Left ventricle myocardium inferior (tissue), 1 donor: ENCODE results near the gene OTOGL. TPM values are rescaled to one million over a fixed set of nuclear protein-coding genes. Genes with fewer than 3 reads are reported as not detected.
"Not testable (repeated sequence)": the region's sequence is repeated elsewhere in the genome, so short reads cannot be mapped to it uniquely, and the experiment has no call there.

ENCODE experiments used
- DNase-seq: peaks from one replicate; pipeline ENCODE4 v3.0.0-alpha.2; 2020
- H3K27ac ChIP-seq: fragments of 200-600 bp; replicated peaks from 2 replicates; pipeline ENCODE4 v1.8.0; 2021
- H3K27me3 ChIP-seq: fragments of 200-600 bp; 2 replicates; pipeline ENCODE4 v1.8.0; 2021; ENCODE audit warnings: low read depth
- H3K36me3 ChIP-seq: fragments of 200-600 bp; 2 replicates; pipeline ENCODE4 v1.8.0; 2021
- H3K4me1 ChIP-seq: fragments of 200-600 bp; 2 replicates; pipeline ENCODE4 v1.8.0; 2021
- H3K4me3 ChIP-seq: fragments of 200-600 bp; 2 replicates; pipeline ENCODE4 v1.8.0; 2021; ENCODE audit warnings: mild to moderate bottlenecking, moderate library complexity
- H3K9me3 ChIP-seq: fragments of 200-600 bp; replicated peaks from 2 replicates; pipeline ENCODE4 v1.8.0; 2021
- intact Hi-C: fragments of 100-400 bp; cut with micrococcal nuclease; formaldehyde crosslinking; loops from one replicate; pipeline ENCODE4 v1.11.0; 2022
- total RNA-seq: library from RNA; stranded (reverse); fragmentation: NEBNext Ultra II Directional; extraction: Animal tissue kit (Norgen Biotek cat#: 25700); gene quantifications from one replicate; pipeline ENCODE4 v1.2.1, GENCODE V29; 2021
- TF ChIP-seq, protein P1 (sequence below): fragments of 200-600 bp; IDR thresholded peaks from 2 replicates; pipeline ENCODE4 v1.8.0; 2021; ENCODE audit warnings: antibody characterized with exemption, mild to moderate bottlenecking, borderline replicate concordance
- donor health status: DM: no; HTN: yes; CAD: no; lungs with severe emphysema.

The OTOGL gene
- total RNA-seq, 1 donor from 2014 or later: 0.27 TPM

DNA sequence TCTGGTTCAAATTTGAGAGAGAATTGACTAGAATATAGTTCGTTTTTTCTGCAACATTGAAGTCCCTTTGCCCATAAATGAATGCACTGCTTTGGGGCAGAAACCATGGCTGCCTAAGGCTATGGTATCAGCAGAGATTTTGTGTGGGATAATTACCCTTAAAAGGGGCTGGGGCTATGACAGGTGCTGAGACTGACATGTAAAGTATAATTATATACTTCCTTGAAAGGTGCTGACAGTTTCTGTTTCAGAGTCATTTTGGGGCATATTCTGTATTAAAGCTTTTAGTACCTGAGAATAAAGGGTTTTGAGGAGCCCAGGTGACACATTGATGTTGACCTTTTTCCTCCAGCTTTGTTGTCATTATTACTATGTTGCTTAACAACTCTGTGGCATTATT, 194.4 kb downstream of the OTOGL start:
- TF ChIP-seq, protein P1, sequence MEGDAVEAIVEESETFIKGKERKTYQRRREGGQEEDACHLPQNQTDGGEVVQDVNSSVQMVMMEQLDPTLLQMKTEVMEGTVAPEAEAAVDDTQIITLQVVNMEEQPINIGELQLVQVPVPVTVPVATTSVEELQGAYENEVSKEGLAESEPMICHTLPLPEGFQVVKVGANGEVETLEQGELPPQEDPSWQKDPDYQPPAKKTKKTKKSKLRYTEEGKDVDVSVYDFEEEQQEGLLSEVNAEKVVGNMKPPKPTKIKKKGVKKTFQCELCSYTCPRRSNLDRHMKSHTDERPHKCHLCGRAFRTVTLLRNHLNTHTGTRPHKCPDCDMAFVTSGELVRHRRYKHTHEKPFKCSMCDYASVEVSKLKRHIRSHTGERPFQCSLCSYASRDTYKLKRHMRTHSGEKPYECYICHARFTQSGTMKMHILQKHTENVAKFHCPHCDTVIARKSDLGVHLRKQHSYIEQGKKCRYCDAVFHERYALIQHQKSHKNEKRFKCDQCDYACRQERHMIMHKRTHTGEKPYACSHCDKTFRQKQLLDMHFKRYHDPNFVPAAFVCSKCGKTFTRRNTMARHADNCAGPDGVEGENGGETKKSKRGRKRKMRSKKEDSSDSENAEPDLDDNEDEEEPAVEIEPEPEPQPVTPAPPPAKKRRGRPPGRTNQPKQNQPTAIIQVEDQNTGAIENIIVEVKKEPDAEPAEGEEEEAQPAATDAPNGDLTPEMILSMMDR: no peak
- Histone ChIP-seq H3K4me3 (no peak overlapping the region), H3K9me3 (no peaks in the 10 kb centered on the region), H3K4me1 (no peaks in the 10 kb centered on the region), H3K36me3 (no peaks in the 10 kb centered on the region), H3K27me3 (no peaks in the 10 kb centered on the region), H3K27ac (no peak overlapping the region)
- intact Hi-C loops: no loop called here
- DNase-seq: no peak

DNA sequence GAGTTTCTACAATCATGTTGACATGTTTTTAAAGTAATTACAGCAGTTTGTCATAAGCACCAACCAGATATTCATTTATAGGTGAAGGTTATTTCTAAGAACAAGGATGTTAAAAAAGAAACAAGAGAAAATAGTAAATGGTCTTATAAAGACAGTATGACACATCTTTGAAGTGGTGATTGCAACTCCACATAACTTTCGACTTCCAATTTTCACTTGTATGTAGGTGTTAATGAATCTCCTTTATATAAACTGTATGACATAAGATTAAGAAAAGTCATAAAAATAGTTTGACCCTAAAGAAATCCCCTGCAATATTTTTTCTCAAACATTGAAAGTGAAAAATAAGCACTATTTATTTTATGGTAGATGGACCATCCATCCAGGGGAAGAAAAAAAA, 199.9 kb downstream of the OTOGL start:
- Histone ChIP-seq H3K4me1 (no peaks in the 10 kb centered on the region), H3K27ac (no peak overlapping the region), H3K36me3 (no peaks in the 10 kb centered on the region), H3K27me3 (no peaks in the 10 kb centered on the region), H3K9me3 (no peaks in the 10 kb centered on the region), H3K4me3 (no peak overlapping the region)
- no peak for DNase-seq
- intact Hi-C loops: no loop called here
- TF ChIP-seq, protein P1: no peak

DNA sequence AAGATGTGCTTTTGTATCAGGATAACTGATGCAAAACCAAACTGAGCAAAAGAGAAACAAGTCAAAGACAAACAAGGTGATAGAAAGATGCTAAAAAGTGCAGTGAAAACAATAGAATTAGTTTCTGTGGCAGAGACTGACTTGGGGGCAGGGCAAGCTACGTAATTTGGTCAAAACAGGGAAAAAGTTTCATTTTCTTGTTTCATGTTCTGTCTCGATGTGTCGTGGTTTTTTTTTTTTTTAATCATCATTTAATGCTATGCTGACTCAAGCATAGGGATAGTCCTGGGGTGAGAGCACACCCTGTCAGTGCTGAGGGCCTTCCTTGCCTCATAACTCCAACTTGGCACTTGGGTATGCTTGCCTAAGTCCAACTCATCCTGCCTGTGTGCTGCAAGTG, 200.6 kb downstream of the OTOGL start:
- H3K27me3 ChIP-seq: no peaks in the 10 kb centered on the region
- no peaks in the 10 kb centered on the region for H3K4me1 ChIP-seq
- TF ChIP-seq, protein P1: no peak
- H3K9me3 ChIP-seq: no peaks in the 10 kb centered on the region
- H3K4me3 ChIP-seq: no peak overlapping the region
- no peak overlapping the region for H3K27ac ChIP-seq
- intact Hi-C loops: no loop called here
- DNase-seq: no peak
- no peaks in the 10 kb centered on the region for H3K36me3 ChIP-seq

DNA sequence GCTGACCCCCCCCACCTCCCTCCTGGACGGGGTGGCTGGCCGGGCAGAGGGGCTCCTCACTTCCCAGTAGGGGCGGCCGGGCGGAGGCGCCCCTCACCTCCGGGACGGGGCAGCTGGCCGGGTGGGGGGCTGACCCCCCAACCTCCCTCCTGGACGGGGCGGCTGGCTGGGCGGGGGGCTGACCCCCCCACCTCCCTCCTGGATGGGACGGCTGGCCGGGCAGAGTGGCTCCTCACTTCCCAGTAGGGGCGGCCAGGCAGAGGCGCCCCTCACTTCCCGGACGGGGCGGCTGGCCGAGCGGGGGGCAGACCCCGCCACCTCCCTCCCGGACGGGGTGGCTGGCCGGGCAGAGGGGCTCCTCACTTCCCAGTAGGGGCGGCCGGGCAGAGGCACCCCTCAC, 208.1 kb downstream of the OTOGL start:
- intact Hi-C loops: not testable (repeated sequence)

DNA sequence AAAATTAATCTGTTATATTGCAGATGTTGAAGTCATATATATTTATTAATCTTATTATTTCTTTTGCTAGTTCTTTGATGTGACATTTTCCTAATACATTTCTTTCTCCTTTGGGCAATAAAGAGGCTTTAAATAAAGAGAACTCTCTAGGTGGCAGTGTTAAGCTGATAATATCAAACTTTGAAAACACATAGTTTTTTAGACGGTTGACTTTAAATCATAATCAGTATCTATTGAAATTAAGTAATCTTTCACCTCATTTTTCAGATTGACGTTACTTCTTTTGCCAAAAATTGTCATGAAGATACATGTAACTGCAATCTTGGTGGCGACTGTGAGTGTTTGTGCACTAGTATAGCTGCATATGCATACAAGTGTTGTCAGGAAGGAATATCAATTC, 213.9 kb downstream of the OTOGL start:
- H3K27me3 ChIP-seq: no peaks in the 10 kb centered on the region
- no peak overlapping the region for H3K27ac ChIP-seq
- TF ChIP-seq, protein P1: no peak
- no peaks in the 10 kb centered on the region for H3K9me3 ChIP-seq
- H3K4me3 ChIP-seq: no peak overlapping the region
- no peaks in the 10 kb centered on the region for H3K4me1 ChIP-seq
- intact Hi-C loops: no loop called here
- no peaks in the 10 kb centered on the region for H3K36me3 ChIP-seq
- no peak for DNase-seq

More for the DNA sequence above, 208.1 kb downstream of the OTOGL start:
- not testable (repeated sequence) for H3K9me3 ChIP-seq, DNase-seq, H3K4me3 ChIP-seq, H3K4me1 ChIP-seq, H3K36me3 ChIP-seq, H3K27me3 ChIP-seq, H3K27ac ChIP-seq

DNA sequence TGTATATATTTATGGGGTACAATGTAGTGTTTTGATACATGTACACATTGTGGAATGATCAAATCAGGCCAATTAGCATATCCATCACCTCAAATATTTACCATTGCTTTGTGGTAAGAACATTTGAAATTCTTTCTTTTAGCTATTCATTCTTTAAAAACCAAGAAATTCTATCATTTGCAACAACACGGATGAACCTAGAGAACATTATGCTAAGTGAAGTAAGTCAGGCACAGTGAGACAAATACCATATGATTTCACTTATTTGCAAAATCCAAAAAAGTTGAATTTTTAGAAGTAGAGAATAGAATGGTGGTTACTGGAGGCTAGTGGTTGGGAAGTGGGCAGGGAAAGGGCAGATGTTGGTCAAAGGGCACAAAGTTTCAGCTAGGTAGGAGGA, 215.4 kb downstream of the OTOGL start:
- H3K4me3 ChIP-seq: no peak overlapping the region
- intact Hi-C loops: no loop called here
- no peak for DNase-seq
- TF ChIP-seq, protein P1: no peak
- H3K27me3 ChIP-seq: no peaks in the 10 kb centered on the region
- no peaks in the 10 kb centered on the region for H3K36me3 ChIP-seq
- H3K27ac ChIP-seq: no peak overlapping the region
- H3K4me1 ChIP-seq: no peaks in the 10 kb centered on the region
- H3K9me3 ChIP-seq: no peaks in the 10 kb centered on the region
